Mammary epithelial cell (primary cell): Measurements from ENCODE around the gene TDP2.

Experiments used
- EZH2 ChIP-seq: IDR thresholded peaks from 2 replicates; pipeline ENCODE4 v1.6.1; 2012; ENCODE audit warnings: low read length, inconsistent platforms, borderline replicate concordance
- TF ChIP-seq, protein P1 (sequence below), 2 donors: IDR thresholded peaks in 1 of 2; conservative IDR thresholded peaks in 1 of 2; 2 replicates each; pipeline ENCODE4 v1.5.1; 2011 to 2012; ENCODE audit warnings: inconsistent platforms in 2 of 2, low read length in 2 of 2, mild to moderate bottlenecking in 2 of 2, control low read depth in 1 of 2, low read depth in 1 of 2; ENCODE audit not compliant: insufficient read depth in 1 of 2; ENCODE audit errors: extremely low read depth in 1 of 2

GRCh38 chr6:24610672-24611071, 56.0 kb downstream of the TDP2 start:
- TF ChIP-seq, protein P1, sequence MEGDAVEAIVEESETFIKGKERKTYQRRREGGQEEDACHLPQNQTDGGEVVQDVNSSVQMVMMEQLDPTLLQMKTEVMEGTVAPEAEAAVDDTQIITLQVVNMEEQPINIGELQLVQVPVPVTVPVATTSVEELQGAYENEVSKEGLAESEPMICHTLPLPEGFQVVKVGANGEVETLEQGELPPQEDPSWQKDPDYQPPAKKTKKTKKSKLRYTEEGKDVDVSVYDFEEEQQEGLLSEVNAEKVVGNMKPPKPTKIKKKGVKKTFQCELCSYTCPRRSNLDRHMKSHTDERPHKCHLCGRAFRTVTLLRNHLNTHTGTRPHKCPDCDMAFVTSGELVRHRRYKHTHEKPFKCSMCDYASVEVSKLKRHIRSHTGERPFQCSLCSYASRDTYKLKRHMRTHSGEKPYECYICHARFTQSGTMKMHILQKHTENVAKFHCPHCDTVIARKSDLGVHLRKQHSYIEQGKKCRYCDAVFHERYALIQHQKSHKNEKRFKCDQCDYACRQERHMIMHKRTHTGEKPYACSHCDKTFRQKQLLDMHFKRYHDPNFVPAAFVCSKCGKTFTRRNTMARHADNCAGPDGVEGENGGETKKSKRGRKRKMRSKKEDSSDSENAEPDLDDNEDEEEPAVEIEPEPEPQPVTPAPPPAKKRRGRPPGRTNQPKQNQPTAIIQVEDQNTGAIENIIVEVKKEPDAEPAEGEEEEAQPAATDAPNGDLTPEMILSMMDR (conservative IDR thresholded peaks at IDR 0.05 in 1 of 2, IDR thresholded peaks at IDR 0.05 in 1 of 2; ENCODE audit: extremely low read depth in 1 of 2, insufficient read depth in 1 of 2, low read depth in 1 of 2, low read length in 2 of 2), result no peak
- no peak for TF ChIP-seq EZH2
